ENCODE measurements around the gene CRIP2. TPM values are rescaled to one million over a fixed set of nuclear protein-coding genes. Genes with fewer than 3 reads are reported as not detected.

The CRIP2 gene
- total and polyA plus RNA-seq, 2 experiments from 2014 or later = 3.4 to 9.6 TPM

DNA sequence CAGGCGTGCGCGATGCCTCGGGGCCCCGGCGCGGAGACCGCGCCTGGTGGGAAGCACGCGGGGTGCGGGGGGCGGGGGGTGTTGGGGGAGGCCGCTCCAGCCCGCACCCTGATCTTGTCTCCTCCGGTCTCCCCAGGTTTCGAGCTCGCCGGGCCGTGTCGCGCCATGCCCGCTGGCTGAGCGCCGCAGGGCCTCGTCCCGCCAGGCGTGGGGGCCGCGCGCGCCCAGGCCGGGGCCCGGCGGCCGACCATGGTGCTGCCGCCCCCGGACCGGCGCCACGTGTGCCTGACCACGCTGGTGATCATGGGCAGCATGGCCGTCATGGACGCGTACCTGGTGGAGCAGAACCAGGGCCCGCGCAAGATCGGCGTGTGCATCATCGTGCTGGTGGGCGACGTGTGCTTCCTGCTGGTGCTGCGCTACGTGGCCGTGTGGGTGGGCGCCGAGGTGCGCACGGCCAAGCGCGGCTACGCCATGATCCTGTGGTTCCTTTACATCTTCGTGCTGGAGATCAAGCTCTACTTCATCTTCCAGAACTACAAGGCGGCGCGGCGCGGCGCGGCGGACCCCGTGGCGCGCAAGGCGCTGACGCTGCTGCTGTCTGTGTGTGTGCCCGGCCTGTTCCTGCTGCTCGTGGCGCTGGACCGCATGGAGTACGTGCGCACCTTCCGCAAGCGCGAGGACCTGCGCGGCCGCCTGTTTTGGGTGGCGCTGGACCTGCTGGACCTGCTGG lies 54.1 kb downstream of the CRIP2 start:
- H3K4me2 ChIP-seq = no peak overlapping the region; the same call in 1 of the 2 replicates
- no peaks in the 10 kb centered on the region for H3K79me2 ChIP-seq (replicated peaks; ENCODE audit: insufficient read depth)
- H3K36me3 ChIP-seq (ENCODE audit: insufficient read depth) = no peaks in the 10 kb centered on the region
- Mint-ChIP-seq H3K27ac (no peak overlapping the region), H3K27me3 (ENCODE audit: insufficient read depth, low read depth, poor library complexity) (peaks cover 34% of the 10 kb centered on the region), H3K9me3 (peaks cover 14% of the 10 kb centered on the region), H3K4me1 (peaks cover 3% of the 10 kb centered on the region; the same call in 1 of the 3 replicates), H3K36me3 (ENCODE audit: low read depth) (peaks cover 5% of the 10 kb centered on the region; the same call in 1 of the 3 replicates), H3K4me3 (peak overlapping the region; percentile 34; the same call in 1 of the 3 replicates)
- H3K4me1 ChIP-seq (ENCODE audit: insufficient read depth) = no peaks in the 10 kb centered on the region
- TF ChIP-seq, protein P1, sequence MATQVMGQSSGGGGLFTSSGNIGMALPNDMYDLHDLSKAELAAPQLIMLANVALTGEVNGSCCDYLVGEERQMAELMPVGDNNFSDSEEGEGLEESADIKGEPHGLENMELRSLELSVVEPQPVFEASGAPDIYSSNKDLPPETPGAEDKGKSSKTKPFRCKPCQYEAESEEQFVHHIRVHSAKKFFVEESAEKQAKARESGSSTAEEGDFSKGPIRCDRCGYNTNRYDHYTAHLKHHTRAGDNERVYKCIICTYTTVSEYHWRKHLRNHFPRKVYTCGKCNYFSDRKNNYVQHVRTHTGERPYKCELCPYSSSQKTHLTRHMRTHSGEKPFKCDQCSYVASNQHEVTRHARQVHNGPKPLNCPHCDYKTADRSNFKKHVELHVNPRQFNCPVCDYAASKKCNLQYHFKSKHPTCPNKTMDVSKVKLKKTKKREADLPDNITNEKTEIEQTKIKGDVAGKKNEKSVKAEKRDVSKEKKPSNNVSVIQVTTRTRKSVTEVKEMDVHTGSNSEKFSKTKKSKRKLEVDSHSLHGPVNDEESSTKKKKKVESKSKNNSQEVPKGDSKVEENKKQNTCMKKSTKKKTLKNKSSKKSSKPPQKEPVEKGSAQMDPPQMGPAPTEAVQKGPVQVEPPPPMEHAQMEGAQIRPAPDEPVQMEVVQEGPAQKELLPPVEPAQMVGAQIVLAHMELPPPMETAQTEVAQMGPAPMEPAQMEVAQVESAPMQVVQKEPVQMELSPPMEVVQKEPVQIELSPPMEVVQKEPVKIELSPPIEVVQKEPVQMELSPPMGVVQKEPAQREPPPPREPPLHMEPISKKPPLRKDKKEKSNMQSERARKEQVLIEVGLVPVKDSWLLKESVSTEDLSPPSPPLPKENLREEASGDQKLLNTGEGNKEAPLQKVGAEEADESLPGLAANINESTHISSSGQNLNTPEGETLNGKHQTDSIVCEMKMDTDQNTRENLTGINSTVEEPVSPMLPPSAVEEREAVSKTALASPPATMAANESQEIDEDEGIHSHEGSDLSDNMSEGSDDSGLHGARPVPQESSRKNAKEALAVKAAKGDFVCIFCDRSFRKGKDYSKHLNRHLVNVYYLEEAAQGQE (IDR thresholded peaks at IDR 0.05; ENCODE audit: unreplicated experiment) = no peak
- TF ChIP-seq POLR2AphosphoS5 (IDR thresholded peaks at IDR 0.05; ENCODE audit: low read depth) (no peak), STAT1 (IDR thresholded peaks at IDR 0.05; ENCODE audit: unreplicated experiment) (no peak)
- TF ChIP-seq, protein P2, sequence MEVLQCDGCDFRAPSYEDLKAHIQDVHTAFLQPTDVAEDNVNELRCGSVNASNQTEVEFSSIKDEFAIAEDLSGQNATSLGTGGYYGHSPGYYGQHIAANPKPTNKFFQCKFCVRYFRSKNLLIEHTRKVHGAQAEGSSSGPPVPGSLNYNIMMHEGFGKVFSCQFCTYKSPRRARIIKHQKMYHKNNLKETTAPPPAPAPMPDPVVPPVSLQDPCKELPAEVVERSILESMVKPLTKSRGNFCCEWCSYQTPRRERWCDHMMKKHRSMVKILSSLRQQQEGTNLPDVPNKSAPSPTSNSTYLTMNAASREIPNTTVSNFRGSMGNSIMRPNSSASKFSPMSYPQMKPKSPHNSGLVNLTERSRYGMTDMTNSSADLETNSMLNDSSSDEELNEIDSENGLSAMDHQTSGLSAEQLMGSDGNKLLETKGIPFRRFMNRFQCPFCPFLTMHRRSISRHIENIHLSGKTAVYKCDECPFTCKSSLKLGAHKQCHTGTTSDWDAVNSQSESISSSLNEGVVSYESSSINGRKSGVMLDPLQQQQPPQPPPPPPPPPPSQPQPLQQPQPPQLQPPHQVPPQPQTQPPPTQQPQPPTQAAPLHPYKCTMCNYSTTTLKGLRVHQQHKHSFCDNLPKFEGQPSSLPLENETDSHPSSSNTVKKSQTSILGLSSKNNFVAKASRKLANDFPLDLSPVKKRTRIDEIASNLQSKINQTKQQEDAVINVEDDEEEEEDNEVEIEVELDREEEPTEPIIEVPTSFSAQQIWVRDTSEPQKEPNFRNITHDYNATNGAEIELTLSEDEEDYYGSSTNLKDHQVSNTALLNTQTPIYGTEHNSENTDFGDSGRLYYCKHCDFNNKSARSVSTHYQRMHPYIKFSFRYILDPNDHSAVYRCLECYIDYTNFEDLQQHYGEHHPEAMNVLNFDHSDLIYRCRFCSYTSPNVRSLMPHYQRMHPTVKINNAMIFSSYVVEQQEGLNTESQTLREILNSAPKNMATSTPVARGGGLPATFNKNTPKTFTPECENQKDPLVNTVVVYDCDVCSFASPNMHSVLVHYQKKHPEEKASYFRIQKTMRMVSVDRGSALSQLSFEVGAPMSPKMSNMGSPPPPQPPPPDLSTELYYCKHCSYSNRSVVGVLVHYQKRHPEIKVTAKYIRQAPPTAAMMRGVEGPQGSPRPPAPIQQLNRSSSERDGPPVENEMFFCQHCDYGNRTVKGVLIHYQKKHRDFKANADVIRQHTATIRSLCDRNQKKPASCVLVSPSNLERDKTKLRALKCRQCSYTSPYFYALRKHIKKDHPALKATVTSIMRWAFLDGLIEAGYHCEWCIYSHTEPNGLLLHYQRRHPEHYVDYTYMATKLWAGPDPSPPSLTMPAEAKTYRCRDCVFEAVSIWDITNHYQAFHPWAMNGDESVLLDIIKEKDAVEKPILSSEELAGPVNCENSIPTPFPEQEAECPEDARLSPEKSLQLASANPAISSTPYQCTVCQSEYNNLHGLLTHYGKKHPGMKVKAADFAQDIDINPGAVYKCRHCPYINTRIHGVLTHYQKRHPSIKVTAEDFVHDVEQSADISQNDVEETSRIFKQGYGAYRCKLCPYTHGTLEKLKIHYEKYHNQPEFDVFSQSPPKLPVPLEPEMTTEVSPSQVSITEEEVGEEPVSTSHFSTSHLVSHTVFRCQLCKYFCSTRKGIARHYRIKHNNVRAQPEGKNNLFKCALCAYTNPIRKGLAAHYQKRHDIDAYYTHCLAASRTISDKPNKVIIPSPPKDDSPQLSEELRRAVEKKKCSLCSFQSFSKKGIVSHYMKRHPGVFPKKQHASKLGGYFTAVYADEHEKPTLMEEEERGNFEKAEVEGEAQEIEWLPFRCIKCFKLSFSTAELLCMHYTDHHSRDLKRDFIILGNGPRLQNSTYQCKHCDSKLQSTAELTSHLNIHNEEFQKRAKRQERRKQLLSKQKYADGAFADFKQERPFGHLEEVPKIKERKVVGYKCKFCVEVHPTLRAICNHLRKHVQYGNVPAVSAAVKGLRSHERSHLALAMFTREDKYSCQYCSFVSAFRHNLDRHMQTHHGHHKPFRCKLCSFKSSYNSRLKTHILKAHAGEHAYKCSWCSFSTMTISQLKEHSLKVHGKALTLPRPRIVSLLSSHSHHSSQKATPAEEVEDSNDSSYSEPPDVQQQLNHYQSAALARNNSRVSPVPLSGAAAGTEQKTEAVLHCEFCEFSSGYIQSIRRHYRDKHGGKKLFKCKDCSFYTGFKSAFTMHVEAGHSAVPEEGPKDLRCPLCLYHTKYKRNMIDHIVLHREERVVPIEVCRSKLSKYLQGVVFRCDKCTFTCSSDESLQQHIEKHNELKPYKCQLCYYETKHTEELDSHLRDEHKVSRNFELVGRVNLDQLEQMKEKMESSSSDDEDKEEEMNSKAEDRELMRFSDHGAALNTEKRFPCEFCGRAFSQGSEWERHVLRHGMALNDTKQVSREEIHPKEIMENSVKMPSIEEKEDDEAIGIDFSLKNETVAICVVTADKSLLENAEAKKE (CRISPR knock-in tag; IDR thresholded peaks at IDR 0.05) = no peak
- H3K9me2 ChIP-seq (ENCODE audit: insufficient read depth) = no peaks in the 10 kb centered on the region
- no peak overlapping the region; the same call in 1 of the 2 replicates for H2AFZ ChIP-seq
- no peak overlapping the region for H3K27ac ChIP-seq (ENCODE audit: low read depth)
- peak; percentile 18 for DNase-seq (ENCODE audit: low spot score)
- H3F3A ChIP-seq (replicated peaks; ENCODE audit: low read depth) = no peaks in the 10 kb centered on the region
- no peaks in the 10 kb centered on the region for H4K20me1 ChIP-seq (replicated peaks; ENCODE audit: insufficient read depth)
- peak; percentile 3 for ATAC-seq
- H3K4me3 ChIP-seq = no peak overlapping the region; the same call in 1 of the 2 replicates
- peaks cover 43% of the 10 kb centered on the region for H3K27me3 ChIP-seq (ENCODE audit: insufficient read depth)

Data from GM23338 (cell line).